Thoracic aorta (tissue), 2 donors: ENCODE results near the gene EPHA6. TPM values are rescaled to one million over a fixed set of nuclear protein-coding genes. Genes with fewer than 3 reads are reported as not detected.
"Not testable (repeated sequence)": the region's sequence is repeated elsewhere in the genome, so short reads cannot be mapped to it uniquely, and the experiment has no call there.

Source experiments
- ATAC-seq: fragments of 150-250 bp; one replicate; pipeline ENCODE4 v1.8.0; 2017; ENCODE audit warnings: low read depth; ENCODE audit not compliant: insufficient number of reproducible peaks, low FRiP score
- DNase-seq: peaks from one replicate; pipeline ENCODE4 v3.0.0-alpha.2; 2020; ENCODE audit warnings: low spot score
- H3K27ac ChIP-seq, 2 donors: fragments of 200-600 bp; sonication (generic); 1 replicate in 1 of 2; 2 replicates in 1 of 2; pipeline ENCODE4 v1.5.1; 2016; ENCODE audit warnings: mild to moderate bottlenecking in 2 of 2, moderate library complexity in 2 of 2
- H3K27me3 ChIP-seq: fragments of 200-600 bp; sonication (generic); replicated peaks from 2 replicates; pipeline ENCODE4 v1.6.0; 2016; ENCODE audit warnings: mild to moderate bottlenecking; ENCODE audit not compliant: insufficient read depth
- H3K36me3 ChIP-seq: fragments of 200-600 bp; sonication (generic); one replicate; pipeline ENCODE4 v1.5.1; 2016
- H3K4me1 ChIP-seq, 2 donors: fragments of 200-600 bp; sonication (generic); 1 replicate in 1 of 2; 2 replicates in 1 of 2; pipeline versions ENCODE4 v1.5.1 to v1.6.0; 2016; ENCODE audit warnings: low read depth in 2 of 2, mild to moderate bottlenecking in 1 of 2; ENCODE audit not compliant: control insufficient read depth in 1 of 2
- H3K4me3 ChIP-seq: fragments of 200-600 bp; sonication (generic); 2 replicates; pipeline ENCODE4 v1.5.1; 2016; ENCODE audit warnings: mild to moderate bottlenecking
- H3K9me3 ChIP-seq: fragments of 200-600 bp; sonication (generic); 2 replicates; pipeline ENCODE4 v1.5.1; 2016
- CTCF ChIP-seq: fragments of 200-600 bp; sonication (generic); IDR thresholded peaks from one replicate; pipeline ENCODE4 v1.5.1; 2019; ENCODE audit warnings: antibody characterized with exemption
- total RNA-seq, 2 donors: library from RNA; depleted of rRNA; stranded (reverse); fragments of >200 nt; gene quantifications; one replicate each; pipeline versions ENCODE4 v1.1.0 to v1.2.3, GENCODE V29; 2016

EPHA6 gene
- total RNA-seq, 2 donors from 2014 or later = 0.71 to 3.2 TPM

- Histone ChIP-seq H3K36me3 (no peaks in the 10 kb centered on the region), H3K27ac (no peak overlapping the region), H3K9me3 (no peaks in the 10 kb centered on the region), H3K27me3 (no peaks in the 10 kb centered on the region), H3K4me1 (no peaks in the 10 kb centered on the region), H3K4me3 (no peak overlapping the region)
- TF ChIP-seq CTCF = no peak
- ATAC-seq (no peak), DNase-seq (no peak)
These were observed 765.0 kb downstream of the EPHA6 start for GRCh38 chr3:97579365-97579764.

- no peak for DNase-seq
- TF ChIP-seq CTCF = no peak
- Histone ChIP-seq H3K4me3 (no peak overlapping the region), H3K9me3 (no peaks in the 10 kb centered on the region), H3K27ac (no peak overlapping the region), H3K4me1 (no peaks in the 10 kb centered on the region), H3K27me3 (no peaks in the 10 kb centered on the region), H3K36me3 (no peaks in the 10 kb centered on the region)
- no peak for ATAC-seq
These were observed 796.2 kb downstream of the EPHA6 start for GRCh38 chr3:97610626-97611025.

- no peaks in the 10 kb centered on the region for H3K4me1 ChIP-seq
- no peak for DNase-seq
- H3K9me3 ChIP-seq = no peaks in the 10 kb centered on the region
- no peak for TF ChIP-seq CTCF
- no peak overlapping the region for H3K27ac ChIP-seq
- no peak overlapping the region for H3K4me3 ChIP-seq
- H3K27me3 ChIP-seq = no peaks in the 10 kb centered on the region
- H3K36me3 ChIP-seq = no peaks in the 10 kb centered on the region
- no peak for ATAC-seq
These were observed 798.2 kb downstream of the EPHA6 start for GRCh38 chr3:97612632-97613031.

- ATAC-seq = no peak
- DNase-seq = no peak
- no peaks in the 10 kb centered on the region for H3K36me3 ChIP-seq
- H3K4me3 ChIP-seq = no peak overlapping the region
- H3K27me3 ChIP-seq = no peaks in the 10 kb centered on the region
- H3K4me1 ChIP-seq = no peaks in the 10 kb centered on the region
- no peak for TF ChIP-seq CTCF
- no peak overlapping the region for H3K27ac ChIP-seq
- no peaks in the 10 kb centered on the region for H3K9me3 ChIP-seq
These were observed 798.7 kb downstream of the EPHA6 start for GRCh38 chr3:97613139-97613538.

- H3K36me3 ChIP-seq, DNase-seq, H3K4me3 ChIP-seq, H3K4me1 ChIP-seq, ATAC-seq, H3K9me3 ChIP-seq, H3K27me3 ChIP-seq, H3K27ac ChIP-seq: not testable (repeated sequence)
These were observed 806.1 kb downstream of the EPHA6 start for GRCh38 chr3:97620514-97620913.

GRCh38 chr3:97636465-97636864, 822.1 kb downstream of the EPHA6 start:
- no peaks in the 10 kb centered on the region for H3K36me3 ChIP-seq

More at GRCh38 chr3:97636465-97636864, 822.1 kb downstream of the EPHA6 start:
- TF ChIP-seq CTCF = no peak
- Histone ChIP-seq H3K27ac (no peak overlapping the region), H3K9me3 (no peaks in the 10 kb centered on the region), H3K27me3 (no peaks in the 10 kb centered on the region), H3K4me1 (no peaks in the 10 kb centered on the region), H3K4me3 (no peak overlapping the region)
- DNase-seq (no peak), ATAC-seq (no peak)
